ENCODE data around the gene TASOR2. TPM values are rescaled to one million over a fixed set of nuclear protein-coding genes. Genes with fewer than 3 reads are reported as not detected.

TASOR2 gene
- total and polyA plus RNA-seq, 9 of the 15 experiments (the other 6 are each of a cell fraction or from before 2014, with no cell fraction given), result 12.7 to 75.3 (median 52.3) TPM

GRCh38 chr10:5684971-5685763, 529 bp downstream of the TASOR2 start (continued):
- TF ChIP-seq AFF4 (CRISPR knock-in tag; IDR thresholded peaks at IDR 0.05), result peak; percentile 65; the same call in 1 of the 2 replicates
- TF ChIP-seq, protein P1, sequence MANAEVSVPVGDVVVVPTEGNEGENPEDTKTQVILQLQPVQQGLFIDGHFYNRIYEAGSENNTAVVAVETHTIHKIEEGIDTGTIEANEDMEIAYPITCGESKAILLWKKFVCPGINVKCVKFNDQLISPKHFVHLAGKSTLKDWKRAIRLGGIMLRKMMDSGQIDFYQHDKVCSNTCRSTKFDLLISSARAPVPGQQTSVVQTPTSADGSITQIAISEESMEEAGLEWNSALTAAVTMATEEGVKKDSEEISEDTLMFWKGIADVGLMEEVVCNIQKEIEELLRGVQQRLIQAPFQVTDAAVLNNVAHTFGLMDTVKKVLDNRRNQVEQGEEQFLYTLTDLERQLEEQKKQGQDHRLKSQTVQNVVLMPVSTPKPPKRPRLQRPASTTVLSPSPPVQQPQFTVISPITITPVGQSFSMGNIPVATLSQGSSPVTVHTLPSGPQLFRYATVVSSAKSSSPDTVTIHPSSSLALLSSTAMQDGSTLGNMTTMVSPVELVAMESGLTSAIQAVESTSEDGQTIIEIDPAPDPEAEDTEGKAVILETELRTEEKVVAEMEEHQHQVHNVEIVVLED (CRISPR knock-in tag; IDR thresholded peaks at IDR 0.05), result no peak
- TF ChIP-seq TCFL5 (CRISPR knock-in tag; conservative IDR thresholded peaks at IDR 0.05), result no peak
- TF ChIP-seq USF1 (CRISPR knock-in tag; IDR thresholded peaks at IDR 0.05), result no peak
- TF ChIP-seq, protein P2, sequence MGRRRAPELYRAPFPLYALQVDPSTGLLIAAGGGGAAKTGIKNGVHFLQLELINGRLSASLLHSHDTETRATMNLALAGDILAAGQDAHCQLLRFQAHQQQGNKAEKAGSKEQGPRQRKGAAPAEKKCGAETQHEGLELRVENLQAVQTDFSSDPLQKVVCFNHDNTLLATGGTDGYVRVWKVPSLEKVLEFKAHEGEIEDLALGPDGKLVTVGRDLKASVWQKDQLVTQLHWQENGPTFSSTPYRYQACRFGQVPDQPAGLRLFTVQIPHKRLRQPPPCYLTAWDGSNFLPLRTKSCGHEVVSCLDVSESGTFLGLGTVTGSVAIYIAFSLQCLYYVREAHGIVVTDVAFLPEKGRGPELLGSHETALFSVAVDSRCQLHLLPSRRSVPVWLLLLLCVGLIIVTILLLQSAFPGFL (CRISPR knock-in tag; IDR thresholded peaks at IDR 0.05), result 0 out of 2 replicates have a peak, but pooled peaks have one; percentile 88
- TF ChIP-seq ERF (CRISPR knock-in tag; IDR thresholded peaks at IDR 0.05), result 0 out of 2 replicates have a peak, but pooled peaks have one; percentile 48
- TF ChIP-seq KLF16 (IDR thresholded peaks at IDR 0.05), result peak; percentile 31; the same call in 1 of the 2 replicates
- TF ChIP-seq VEZF1 (CRISPR knock-in tag; IDR thresholded peaks at IDR 0.05), result peak; percentile 26; the same call in 1 of the 2 replicates
- 0 out of 2 replicates have a peak, but pooled peaks have one; percentile 28 for TF ChIP-seq E2F3 (CRISPR knock-in tag; IDR thresholded peaks at IDR 0.05)
- TF ChIP-seq PKNOX1 (IDR thresholded peaks at IDR 0.05), result peak; percentile 76
- TF ChIP-seq ZBTB1 (CRISPR knock-in tag; IDR thresholded peaks at IDR 0.05; ENCODE audit: borderline replicate concordance, low read depth), result peak; percentile 63; the same call in 1 of the 2 replicates
- TF ChIP-seq RCOR1 (IDR thresholded peaks at IDR 0.05; ENCODE audit: borderline replicate concordance in 1 of 2, low read depth in 2 of 2, low read length in 2 of 2), result peak in 1 of 2 experiments; percentile 29; a peak in 1 of 4 replicates

Data from K562 (cell line).